GM19239 (cell line): ENCODE measurements around the gene MAEA.

Experiments
- DNase-seq: peaks from one replicate; pipeline ENCODE4 v3.0.0; 2011; ENCODE audit warnings: low spot score; ENCODE audit not compliant: insufficient read length
- FAIRE-seq: peaks from 2 replicates; lab custom pipeline; 2011; peaks lifted over from hg19 to GRCh38; lab: Jason Lieb, UNC

The MAEA gene

DNA sequence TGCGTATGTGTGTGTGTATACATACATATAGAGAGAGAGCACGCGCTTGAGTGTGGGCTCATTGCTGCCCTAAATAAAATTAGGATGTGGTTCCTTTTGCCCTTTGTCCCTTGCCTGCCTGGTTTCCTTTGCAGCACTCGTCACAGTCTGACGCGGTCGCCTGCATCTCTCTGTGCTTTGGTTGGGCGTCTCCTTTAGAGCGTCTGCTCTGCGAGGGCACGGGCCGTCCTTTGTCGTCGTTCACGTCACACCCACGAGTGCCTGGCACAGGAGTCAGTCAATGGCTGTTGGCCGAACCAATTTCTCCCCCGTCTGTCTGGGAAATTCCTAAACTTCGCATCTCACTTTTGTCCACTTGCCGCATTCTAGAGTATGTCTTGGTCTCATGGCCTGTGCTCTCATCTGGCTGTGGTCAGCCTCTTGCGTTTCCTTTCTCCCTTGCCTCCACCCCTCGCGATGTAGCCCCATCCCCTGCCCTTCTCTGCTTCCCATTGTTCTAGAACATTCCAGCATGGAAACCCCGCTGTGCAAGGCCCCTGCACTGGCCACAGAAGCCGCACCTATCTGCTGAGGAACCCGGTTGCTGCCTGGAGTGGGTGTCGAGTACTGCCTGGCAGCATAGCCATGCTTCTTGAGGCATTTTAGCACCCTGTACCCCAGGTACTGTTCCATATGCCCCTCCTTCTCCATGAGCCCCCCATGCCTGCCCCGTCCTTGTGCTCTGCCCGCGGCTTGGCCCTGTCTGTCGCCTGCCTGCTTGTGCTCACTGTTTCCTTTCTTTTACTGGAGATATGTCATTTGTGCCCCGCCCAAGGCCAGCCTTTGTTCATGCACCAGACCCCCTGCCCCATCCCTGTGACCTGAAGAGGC, 8.0 kb downstream of the MAEA start:
- no peak for FAIRE-seq
- no peak for DNase-seq

DNA sequence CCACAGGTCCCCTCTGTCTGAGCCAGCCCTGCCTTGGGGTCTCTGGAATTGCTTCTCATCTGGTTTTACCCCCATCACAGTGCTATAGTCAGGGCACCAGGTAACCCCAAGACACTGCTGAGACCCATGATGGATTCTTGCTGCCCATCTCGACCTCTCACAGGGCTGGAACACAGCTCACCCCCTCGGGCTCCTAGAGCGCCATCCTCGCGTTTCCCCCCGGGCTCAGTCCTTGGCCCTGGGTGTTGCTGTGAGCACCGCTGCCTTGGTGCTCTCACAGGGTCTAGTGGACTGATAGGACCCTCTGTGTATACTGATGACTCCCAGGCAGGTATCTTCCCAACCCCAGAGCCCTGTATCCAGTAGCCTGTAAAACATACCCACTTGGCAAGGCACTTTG, 8.8 kb downstream of the MAEA start:
- FAIRE-seq = no peak
- DNase-seq = no peak

DNA sequence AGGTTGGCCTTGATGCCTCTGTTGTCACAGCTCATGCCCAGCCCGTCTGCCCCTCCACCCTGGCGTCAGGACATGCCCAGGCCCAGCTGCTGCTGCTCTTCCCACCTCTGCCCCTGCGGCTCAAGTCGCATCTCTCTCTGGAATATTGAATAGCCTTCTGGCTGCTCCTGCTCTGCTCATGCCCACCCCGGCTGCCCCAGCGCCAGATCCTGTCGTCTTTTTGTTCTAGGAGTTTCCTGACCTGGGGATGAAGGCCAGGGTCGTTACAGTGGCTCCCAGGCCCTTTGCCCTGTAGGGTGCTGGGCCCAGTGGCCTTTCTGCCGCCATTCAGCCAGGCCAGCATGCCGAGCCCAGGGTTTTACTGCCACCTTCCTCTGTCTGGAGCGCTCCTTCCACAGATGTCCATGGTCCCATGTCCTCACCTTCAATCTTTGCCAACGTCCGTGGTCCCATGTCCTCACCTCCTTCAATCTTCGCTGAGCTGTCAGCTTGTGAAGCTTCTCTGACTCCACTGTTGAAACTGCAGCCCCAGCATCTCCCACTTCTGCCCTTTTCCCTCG, 9.7 kb downstream of the MAEA start:
- no peak for FAIRE-seq
- DNase-seq = no peak

DNA sequence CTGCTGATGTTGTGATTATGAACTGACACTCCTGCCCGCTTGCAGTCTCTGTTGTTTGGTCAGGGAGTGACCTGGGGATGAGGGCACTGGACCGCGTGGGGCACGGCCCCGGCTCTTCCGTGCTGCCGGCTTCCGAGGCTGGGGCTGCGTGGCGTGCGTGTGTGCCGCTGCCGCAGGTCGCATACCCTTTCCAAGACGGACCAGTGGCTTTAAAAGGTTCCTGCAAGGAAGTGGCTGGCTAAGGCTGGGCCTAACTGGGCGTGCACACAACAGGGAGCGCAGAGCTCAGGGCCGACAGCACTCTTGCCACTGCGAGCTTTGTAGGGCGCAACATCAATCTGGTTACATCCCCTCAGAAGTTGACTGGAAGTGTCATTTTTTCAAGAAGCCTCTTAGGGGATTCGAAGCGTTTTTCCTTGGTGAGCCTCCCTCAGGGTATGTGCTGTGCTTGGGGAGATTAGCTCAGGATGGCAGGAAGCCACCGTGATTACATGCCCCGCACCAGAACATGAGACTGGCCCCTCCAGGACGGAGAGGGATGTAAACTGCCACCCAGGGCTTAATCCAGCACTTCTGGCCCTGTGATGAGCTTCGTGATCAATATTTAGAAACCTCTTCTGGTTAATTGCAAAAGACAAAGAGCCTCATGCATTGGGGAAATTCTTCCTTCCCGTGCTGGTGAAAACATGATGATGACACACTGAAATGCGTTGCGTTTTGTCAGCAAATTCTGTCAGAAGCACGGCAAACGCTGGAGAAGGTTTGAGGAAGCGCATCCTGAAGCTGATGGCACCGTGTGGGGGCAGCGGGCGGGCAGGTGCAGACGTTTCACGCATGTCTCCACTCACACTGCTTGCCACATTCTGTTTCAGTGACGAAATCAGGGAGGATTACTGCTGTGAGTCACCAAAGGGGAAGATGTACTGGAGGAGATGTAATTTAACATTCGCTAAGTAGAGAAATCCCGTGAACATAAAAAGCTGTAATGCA, 11.1 kb downstream of the MAEA start:
- FAIRE-seq = no peak
- no peak for DNase-seq

DNA sequence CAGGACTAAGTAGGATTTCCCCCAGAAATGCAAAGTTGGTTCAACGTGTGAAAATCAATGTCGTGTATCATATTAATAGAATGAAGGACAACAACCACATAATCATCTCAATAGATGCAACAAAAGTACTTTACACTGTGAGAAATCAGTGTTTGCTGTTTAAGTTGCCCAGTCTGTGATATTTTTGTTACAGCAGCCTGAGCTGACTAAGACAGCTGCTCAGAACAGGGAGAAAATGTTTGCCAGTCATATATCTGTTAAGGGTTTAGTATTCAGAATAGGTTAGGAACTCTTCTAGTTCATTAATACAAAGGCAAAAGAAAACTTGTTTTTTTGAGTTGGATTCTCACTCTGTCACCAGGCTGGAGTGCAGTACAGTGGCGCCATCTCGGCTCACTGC, 12.5 kb downstream of the MAEA start:
- DNase-seq (no peak), FAIRE-seq (no peak)

DNA sequence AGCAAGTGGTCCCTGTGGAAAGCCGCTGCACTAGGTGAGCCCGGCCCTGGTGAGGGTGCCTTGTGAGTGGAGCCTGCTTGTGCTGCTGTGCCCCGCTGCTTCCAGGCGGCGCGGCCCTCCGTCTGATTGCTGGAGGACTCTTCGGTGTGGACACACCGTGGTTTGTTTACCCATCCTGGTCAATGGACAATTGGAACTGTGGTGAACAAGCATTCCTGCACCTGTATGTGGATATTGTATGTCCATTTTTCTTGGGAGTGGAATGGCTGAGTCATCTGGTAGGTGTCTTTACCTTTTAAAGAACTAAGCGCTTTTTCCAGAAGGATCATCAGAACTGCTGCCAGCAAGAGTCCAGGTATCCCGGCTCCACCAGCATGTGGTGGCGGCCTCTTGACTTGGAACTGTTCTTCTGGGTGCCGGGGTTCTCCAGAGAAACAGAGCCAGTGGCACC, 15.6 kb downstream of the MAEA start:
- FAIRE-seq = no peak
- DNase-seq = no peak

DNA sequence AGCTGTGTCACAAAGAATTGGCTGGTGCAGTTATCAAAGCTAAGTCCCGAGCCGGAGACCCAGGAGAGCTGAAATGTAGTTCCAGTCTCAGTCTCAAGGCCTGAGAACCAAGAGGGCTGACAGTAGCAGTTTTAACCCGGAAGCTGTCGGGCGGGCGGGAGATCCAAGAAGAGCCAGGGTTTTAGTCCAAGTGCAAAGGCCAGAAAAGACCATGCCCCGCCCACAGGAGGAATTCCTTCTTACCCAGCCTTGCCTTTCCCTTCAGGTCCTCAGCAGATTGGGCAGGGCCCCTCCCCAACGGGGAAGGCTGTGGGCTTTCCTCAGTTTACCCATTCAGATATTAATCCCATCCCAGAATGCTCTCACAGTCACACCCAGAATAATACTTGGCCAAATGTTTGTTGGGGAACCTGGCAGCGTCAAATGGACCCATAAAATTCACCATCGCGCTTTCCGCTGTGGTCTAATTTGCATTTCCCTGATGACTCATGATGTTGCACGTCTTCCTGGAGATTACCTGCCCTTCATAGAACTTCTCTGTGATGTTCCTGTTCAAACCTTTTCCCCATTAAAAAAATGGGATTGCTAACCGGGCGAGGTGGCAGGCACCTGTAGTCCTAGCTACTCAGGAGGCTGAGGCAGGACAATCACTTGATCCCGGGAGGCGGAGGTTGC, 16.2 kb downstream of the MAEA start:
- DNase-seq (no peak), FAIRE-seq (no peak)

DNA sequence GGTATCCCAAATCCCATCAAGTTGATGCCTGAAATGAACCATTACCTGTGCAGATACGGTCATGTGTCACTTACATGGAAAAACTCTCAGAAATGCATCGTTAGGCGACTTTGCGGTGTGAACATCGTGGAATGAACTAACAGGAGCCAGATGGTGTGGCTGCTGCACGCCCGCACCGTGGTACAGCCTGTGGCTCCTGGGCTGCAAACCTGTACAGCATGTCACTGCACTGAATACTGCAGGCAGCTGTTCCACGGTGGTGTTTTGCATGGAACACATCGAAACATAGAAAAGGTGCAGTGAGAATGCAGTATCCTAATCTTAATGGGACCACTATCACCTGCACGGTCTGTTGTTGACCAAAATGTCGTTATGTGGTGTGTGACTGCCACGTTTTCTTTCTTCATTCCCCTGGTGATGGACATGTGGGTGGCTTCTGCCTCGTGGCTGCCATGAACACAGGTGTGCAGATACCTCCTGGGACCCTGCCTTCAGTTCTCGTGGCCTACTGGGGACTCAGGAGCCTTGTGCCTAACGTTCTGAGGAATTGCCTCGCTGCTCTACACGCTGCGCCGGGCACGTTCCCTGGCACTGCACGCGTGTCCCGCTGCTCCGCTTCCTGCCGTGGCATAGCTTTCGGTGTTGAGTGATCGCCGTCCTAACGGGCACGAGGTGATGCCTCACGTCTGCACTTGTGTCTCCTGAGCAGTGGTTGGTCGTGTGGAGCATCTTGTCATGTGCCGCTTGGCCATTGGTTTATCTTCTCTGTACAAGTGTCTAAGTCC, 18.5 kb downstream of the MAEA start:
- FAIRE-seq = no peak
- no peak for DNase-seq

DNA sequence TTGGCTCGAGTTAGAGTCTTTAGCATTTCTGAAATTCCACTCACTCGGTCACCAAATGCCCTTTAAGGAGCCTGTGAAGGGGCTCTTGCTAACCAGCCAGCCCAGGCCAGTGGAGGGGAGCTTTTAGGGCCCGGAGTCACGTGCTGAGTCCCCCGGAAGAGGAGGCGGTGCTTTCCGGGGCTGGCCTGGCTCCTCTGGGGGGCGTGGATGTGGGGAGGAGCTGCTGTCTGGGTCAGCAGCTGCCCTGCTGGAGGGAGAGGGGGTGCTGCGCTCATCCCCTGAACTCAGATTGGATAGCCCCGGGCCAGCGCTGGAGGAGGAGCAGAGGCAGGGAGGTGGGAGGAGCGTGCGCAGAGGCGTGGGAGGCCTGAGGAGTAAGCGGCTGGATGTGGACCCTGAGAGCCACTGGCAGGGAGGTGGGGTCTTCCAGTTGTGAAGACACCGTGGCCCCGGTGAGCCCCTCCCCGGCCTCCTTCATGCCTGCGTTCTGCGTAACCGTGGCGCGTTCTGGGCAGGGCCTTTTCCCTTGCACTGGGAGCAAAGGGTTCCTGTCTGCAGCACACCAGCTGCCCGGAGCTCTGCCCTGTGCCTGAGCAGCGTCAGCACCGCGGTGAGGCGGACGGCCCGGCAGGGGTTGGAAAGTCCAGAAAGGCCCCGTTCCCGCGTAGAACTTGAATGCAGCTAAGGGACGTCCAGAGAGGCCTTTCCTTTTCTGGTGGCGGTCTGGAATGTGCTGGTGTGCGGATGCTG, 19.7 kb downstream of the MAEA start:
- DNase-seq (peak; percentile 98), FAIRE-seq (peak; percentile 80)

DNA sequence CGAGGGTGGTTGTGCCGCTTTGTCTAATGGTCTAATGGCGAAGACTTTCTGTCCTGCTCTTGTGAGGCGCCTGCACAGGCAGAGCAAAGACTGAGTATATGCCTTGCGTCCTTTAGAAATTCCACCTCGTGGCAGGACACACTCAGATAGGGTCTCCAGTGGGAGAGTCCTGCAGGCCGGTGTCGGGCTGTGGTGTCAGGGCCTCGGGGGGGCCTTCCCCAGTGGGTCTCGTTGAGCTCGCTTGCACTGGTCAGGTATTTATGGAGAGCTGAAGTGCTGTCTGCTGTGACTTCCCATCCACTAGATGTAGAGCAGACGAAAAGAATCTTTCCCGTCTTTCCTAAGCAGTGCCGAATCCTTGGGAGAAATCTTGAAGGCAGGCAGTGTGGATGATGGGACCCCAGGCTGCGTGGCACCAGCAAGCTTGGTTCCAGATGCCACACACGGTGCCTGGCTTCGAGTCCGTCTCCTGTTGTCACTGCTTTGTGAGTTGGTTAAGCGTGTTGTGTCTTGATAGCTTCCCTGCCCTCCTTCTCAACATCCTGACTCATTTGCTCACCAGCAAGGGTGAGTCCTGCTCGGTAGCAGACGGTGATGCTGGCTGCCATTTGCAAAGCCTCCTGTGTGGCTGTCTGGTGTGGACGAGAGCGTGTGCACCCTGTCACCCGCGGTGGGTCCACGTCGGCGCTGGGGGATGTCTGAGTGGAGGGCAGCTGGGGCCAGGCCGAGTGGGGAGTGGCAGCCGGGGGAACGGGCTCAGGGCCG, 20.5 kb downstream of the MAEA start:
- no peak for DNase-seq
- no peak for FAIRE-seq

DNA sequence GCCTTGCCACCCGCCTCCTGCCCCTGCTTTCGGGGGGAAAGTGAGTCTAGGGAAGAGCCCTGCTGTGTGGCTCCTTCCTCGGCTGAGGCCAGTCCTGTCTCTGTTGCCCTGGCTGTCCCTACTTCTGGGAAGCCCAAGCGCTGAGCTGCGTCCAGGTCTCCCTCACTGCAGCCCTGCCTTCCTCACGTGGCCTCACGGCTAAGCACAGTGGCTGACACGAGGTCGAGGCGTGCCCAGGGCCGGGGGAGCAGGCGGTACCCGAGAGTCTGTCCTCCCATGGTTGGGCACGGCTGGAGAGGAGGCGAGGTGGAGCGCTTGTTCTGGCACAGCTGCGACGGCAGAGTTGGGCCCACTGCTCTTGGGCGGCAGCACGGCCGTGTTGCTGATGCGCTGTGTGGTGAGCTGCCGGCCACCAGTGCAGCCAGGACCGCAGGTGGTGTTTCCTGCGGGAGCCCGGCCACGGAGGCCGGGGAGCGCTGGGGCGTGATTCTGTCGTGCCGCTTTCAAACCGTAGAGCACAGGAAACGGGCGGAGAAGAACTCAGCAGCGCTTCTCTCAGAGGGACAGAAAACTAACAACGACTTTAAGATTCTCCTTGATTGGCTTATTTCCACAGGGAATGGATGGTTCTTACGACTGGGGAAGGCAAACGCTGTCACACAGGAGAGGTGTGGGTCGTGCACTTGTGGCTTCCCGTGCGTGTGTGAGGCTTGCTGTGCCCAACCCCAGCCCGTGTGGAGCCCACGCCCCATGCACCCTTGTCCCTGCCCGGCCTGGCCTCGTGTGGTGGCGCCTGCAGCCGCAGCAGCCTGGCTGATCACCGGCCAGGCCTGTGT, 21.3 kb downstream of the MAEA start:
- FAIRE-seq (no peak), DNase-seq (no peak)

DNA sequence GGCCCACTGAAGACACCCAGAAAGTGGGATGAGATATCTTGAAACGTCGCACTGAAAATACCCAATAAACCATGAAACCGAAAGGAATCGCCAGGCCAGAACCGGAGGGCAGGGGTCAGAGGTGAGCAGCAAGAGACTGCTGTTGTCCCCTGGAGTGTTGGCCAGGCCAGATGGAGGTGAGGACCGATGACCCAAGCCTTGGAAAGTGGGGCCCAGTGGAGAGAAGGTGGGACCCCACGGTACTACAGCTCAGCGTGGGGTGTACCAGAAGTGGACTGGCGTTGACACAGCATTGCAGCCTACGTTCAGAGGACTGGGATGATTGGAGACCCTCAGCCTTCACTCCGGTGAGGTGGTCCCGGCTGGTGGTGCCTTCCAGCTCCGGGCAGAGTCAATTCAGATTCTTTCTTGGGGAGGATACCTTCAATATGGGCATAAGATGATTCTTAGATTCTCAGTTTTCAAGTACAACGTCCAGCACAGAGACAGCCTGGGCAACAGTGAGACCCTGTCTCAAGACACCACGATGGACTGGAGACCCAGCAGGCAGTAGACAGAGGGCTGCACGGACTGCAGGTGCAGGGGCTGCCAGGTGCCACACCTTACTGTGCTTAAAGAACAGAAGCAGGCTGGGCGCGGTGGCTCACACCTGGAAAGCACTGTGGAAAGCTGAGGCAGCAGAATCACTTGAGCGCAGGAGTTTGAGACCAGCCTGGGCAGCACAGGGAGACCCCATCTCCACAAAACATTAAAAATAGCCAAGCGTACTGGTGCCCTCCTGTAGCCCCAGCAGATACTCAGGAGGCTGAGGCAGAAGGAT, 23.3 kb downstream of the MAEA start:
- no peak for FAIRE-seq
- DNase-seq = no peak

DNA sequence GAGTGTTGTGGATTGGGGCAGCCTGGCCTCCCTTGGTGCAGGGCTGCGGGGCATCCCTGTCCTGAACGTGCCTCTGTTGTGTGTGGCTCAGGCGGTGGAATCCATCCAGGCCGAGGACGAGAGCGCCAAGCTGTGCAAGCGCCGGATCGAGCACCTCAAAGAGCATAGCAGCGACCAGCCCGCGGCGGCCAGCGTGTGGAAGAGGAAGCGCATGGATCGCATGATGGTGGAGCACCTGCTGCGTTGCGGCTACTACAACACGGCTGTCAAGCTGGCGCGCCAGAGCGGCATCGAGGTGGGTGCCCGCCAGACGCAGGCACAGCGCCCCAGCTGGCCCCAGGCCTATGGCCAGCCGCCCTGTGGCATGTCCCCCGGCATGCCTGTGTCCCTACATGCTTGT, 25.6 kb downstream of the MAEA start:
- FAIRE-seq (no peak), DNase-seq (no peak)

DNA sequence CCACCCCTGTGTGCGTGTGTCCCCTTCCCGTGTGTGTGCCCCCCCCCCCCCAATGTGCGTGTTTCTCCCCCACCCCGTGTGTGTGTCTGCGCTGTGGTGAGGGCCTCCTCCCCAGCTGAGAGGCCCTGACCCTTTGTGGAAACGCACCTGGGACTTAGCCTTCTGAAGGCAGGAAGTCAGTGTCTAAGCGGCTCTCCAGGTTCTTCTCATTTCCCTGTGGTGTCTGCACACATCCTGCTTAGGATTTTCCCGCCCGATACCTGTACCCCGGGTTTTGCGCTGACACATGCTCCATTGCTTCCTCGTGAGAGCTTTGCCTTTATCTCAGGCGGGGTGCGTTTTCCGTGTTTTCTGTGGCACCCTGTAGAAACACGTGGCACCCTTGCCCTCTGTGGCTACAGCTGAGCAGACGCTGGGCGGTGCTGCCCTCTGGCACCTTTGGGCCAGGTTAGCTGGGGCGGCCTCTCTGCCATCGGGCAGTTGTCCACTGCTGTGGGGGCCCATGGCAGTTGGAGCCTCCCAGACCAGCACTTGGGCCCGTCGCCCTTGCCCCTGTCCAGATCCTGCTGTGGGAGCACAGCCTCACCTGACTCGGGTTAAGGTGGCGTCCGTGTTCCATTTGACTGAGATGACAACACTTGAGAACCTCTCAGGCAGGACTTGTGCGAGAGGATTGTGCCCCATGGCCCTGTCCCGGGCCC, 26.3 kb downstream of the MAEA start:
- DNase-seq = no peak
- no peak for FAIRE-seq

DNA sequence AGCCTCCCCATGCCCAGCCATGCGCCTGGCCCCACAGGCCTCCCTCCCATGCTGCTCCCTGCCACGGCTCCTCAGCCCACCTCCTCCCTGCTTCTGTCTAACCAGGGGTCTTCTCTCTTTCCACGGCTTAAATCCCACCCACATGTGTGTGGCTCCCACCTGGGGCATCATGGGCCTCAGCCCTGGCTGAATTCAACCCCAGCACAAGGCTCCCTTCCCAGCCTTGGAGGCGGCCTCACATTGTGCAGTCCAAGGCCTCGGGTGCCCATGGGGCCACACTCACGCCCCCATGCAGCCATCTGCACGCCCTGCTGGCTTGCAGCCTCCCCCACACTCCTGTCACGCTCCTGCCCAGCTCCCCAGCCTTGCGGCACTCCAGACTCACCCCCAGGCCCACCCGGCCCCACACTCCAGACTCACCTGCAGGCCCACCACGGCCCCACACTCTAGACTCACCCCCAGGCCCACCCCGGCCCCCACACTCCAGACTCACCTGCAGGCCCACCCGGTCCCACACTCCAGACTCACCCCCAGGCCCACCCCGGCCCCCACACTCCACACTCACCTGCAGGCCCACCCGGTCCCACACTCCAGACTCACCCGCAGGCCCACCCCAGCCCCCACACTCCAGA, 27.0 kb downstream of the MAEA start:
- FAIRE-seq = no peak
- no peak for DNase-seq
